T-helper 17 cell (primary cell): ENCODE results near the gene TCTN1. TPM values are rescaled to one million over a fixed set of nuclear protein-coding genes. Genes with fewer than 3 reads are reported as not detected.

Source experiments
- ATAC-seq: fragments of 150-1000 bp; cut with Tn5 transposase; 2 replicates; pipeline ENCODE4 v1.10.0; 2021; ENCODE audit warnings: mild to moderate bottlenecking, moderate library complexity
- DNase-seq, 3 donors: peaks; one replicate each; pipeline versions ENCODE4 v3.0.0 to v3.0.0-alpha.2; 2020 to 2021
- H3K9me3 ChIP-seq: one replicate; pipeline ENCODE4 v1.7.0; 2013; ENCODE audit warnings: low read length, mild to moderate bottlenecking; ENCODE audit not compliant: control insufficient read depth, poor library complexity, severe bottlenecking
- H3K27ac Mint-ChIP-seq: one replicate; pipeline ENCODE4 v1.8.0; 2022; ENCODE audit warnings: mild to moderate bottlenecking, moderate library complexity, mixed read lengths
- H3K27me3 Mint-ChIP-seq: one replicate; pipeline ENCODE4 v1.8.0; 2022; ENCODE audit warnings: mixed read lengths
- H3K36me3 Mint-ChIP-seq: one replicate; pipeline ENCODE4 v1.8.0; 2022; ENCODE audit warnings: low read depth, mixed read lengths
- H3K4me1 Mint-ChIP-seq: one replicate; pipeline ENCODE4 v1.8.0; 2022; ENCODE audit warnings: mild to moderate bottlenecking, mixed read lengths
- H3K4me3 Mint-ChIP-seq: one replicate; pipeline ENCODE4 v1.8.0; 2022; ENCODE audit warnings: mild to moderate bottlenecking, moderate library complexity, mixed read lengths
- total RNA-seq, 4 donors: library from RNA in 2 of 4; stranded (reverse) in 2 of 4; gene quantifications; one replicate each; pipeline ENCODE4 v1.2.3 and lab custom pipeline; 2022 to 2026

TCTN1 gene
- total RNA-seq, 2 donors from 2014 or later: 5.0 to 8.5 TPM

DNA sequence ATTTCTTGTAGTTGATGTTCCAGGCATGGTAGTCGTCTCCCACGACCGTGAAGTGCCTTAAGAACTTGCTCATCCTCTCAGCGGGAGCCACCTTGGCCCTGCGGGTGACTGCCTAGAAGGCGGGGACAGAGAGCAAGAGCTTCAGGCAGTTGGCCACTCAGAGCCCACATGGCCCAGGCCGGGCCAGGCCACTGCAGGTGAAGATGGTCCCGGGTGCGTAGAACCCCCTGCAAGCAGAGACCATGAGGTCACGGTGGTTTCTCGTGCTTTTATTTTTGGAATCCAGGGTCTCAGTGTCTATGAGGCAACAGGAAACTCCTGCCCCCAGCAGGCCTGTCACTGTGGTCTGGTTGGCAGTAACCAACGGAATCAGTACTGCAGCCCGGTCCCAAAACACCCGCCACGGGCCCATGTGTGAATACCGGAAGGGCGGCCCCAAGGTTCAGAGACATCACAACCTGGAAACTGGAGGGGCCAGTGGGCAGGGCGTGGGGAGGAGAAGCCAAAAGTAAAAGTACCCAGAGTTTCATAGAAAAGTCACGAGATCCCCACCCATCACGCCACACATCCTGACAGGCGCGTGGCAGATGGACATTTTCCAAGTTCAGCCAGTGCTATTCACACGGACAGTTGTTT, 47.5 kb downstream of the TCTN1 start:
- Mint-ChIP-seq H3K4me1 (no peaks in the 10 kb centered on the region), H3K27me3 (peaks cover 22% of the 10 kb centered on the region), H3K36me3 (peaks cover 2% of the 10 kb centered on the region), H3K27ac (peak overlapping the region; percentile 57), H3K4me3 (peak overlapping the region; percentile 63)
- peak; percentile 71 for ATAC-seq
- DNase-seq: no peak
- H3K9me3 ChIP-seq: no peaks in the 10 kb centered on the region

DNA sequence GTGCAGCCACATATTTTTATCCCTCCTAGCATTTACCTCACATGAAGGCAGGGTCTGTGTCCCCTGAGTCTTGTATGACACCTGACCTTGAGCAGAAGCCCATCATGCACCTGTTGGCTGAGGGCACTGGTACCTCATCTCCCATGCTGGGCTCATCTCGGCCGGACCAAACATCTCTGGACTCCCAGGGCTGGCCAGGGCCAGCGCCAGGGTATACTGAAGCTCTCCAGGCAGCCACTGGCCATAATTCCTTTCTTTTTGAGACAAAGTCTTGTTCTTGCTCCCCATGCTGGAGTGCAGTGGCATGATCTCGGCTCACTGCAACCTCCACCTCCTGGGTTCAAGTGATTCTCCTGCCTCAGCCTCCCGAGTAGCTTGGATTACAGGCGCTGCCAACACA, 53.0 kb downstream of the TCTN1 start:
- peaks cover 21% of the 10 kb centered on the region for H3K4me1 Mint-ChIP-seq
- no peaks in the 10 kb centered on the region for H3K9me3 ChIP-seq
- H3K27ac Mint-ChIP-seq: peak overlapping the region; percentile 24
- peaks cover 3% of the 10 kb centered on the region for H3K36me3 Mint-ChIP-seq
- no peak for ATAC-seq
- H3K4me3 Mint-ChIP-seq: no peak overlapping the region
- H3K27me3 Mint-ChIP-seq: peaks cover 3% of the 10 kb centered on the region
- no peak for DNase-seq

DNA sequence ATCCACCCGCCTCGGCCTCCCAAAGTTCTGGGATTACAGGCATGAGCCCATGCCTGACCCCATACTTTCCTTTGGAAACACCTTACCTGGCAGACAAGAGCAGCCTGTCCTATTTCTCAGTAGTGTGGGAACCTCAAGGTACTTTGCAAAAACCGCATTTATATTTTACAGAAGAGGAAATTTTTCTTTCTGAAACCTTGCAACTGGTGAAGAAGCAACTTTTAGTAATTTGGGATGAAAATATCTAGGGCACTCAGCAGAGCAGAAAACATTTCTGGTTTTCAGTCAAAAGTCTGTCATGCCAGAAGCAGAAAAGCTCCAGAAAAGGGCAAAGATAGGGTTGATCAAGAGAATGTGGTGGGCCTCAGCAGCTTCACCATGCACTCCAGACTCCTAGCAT, 53.7 kb downstream of the TCTN1 start:
- H3K4me3 Mint-ChIP-seq: no peak overlapping the region
- no peak for ATAC-seq

DNA sequence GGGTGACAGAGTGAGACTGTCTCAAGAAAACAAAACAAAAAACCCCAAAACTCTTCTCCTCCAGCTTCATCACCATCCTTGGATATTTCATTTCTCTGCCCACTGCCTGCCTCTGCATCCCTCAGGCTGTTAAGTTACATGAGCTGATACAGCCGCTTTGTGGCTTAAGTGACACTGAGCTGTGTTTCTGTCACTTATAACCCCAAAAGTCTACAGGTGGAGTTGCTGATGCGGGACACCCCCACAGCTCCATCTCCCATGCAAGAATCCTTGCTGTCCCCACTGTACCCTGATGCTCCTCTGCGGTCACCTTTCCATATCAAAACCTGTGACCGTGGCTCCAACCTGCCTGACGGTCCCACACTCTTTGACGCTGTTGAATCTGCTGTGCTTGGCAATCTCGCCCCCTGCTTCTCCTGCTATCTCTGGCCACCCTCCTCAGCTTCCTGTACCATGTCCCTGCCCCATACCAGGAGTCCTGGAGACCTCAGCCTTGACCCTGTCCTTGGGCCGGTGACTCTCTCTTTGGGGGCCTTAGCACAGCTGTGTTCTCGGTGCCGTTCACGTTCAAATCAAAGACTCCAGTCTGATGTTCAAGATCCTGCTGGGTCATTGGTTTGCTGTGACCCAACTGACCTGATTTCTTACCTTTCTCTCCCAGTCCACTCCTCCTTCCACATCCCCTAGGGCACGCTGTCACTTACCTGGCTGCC, 54.7 kb downstream of the TCTN1 start:
- Mint-ChIP-seq H3K27ac (peak overlapping the region; percentile 66), H3K27me3 (no peaks in the 10 kb centered on the region), H3K4me3 (no peak overlapping the region), H3K36me3 (peaks cover 3% of the 10 kb centered on the region), H3K4me1 (peaks cover 21% of the 10 kb centered on the region)
- no peak for DNase-seq
- ATAC-seq: no peak
- no peaks in the 10 kb centered on the region for H3K9me3 ChIP-seq

More for the DNA sequence above, 53.7 kb downstream of the TCTN1 start:
- Mint-ChIP-seq H3K27me3 (no peaks in the 10 kb centered on the region), H3K36me3 (peaks cover 3% of the 10 kb centered on the region), H3K4me1 (peaks cover 21% of the 10 kb centered on the region), H3K27ac (peak overlapping the region; percentile 24)
- no peaks in the 10 kb centered on the region for H3K9me3 ChIP-seq
- no peak for DNase-seq

DNA sequence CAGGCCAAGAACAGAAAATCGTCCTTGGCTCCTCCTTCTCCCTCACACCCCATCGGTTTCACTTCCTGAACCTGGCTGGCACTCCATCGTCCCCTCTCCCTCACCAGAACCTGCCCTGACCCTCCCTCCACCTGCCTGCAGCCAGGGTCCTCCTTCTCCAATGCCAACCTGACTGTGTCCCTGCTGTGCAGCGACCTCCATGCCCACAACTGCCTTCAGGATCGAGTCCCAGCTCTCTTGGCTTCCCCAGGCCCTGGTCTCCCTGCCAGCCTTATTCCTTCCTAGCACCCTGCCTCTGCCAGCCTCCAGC, 55.2 kb downstream of the TCTN1 start:
- peak; percentile 42 for ATAC-seq

DNA sequence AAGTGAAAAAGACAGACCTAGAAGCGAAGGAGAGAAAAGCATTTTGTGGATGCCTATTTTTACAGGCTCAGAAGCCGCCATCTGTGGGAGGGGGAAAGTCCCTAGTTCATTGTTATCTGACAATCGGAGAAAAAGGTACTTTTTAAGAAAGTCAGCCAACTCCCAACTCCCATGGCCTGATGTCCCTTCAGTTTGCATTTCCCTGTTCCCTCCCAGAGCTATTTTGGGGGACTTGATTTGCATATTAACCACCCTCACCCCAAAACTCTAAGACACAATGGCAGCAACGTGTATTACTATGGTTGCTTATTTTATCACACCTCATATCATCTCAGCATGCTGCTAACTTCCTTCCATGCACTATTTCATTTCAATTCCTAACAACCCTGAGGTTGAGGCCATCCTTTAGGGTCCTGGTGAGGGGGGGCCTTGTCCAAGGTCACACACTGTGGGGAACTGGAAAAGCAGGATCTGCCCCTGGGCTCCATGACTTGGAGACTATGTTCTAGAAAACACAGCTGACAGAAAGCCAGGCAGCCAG, 56.3 kb downstream of the TCTN1 start:
- H3K9me3 ChIP-seq: no peaks in the 10 kb centered on the region
- Mint-ChIP-seq H3K36me3 (peaks cover 3% of the 10 kb centered on the region), H3K27me3 (no peaks in the 10 kb centered on the region), H3K4me3 (no peak overlapping the region), H3K27ac (peak overlapping the region; percentile 66), H3K4me1 (peaks cover 21% of the 10 kb centered on the region)
- DNase-seq: no peak
- ATAC-seq: peak; percentile 90

More for the DNA sequence above, 55.2 kb downstream of the TCTN1 start:
- H3K9me3 ChIP-seq: no peaks in the 10 kb centered on the region
- Mint-ChIP-seq H3K27ac (peak overlapping the region; percentile 66), H3K36me3 (peaks cover 3% of the 10 kb centered on the region), H3K4me3 (no peak overlapping the region), H3K4me1 (peaks cover 21% of the 10 kb centered on the region), H3K27me3 (no peaks in the 10 kb centered on the region)
- DNase-seq: no peak

DNA sequence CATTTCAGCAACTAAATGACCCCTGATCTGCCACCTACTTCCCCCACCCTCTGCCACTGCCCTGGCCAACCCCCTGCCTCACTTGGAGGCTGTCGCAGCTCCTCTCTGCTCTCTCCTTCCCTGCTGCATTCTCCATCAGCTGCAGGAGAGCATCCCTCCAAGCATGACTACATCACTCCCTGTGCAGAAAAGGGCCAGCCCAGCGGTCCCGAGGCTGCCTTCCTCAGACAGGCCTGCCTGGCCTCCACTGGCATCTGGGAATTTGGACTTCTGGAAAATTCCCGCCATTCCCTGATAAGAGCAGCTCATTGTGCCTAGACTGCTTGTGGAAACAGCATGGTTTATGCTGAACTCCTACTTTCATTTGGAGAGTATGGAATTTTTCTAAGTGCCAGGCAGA, 62.2 kb downstream of the TCTN1 start:
- DNase-seq: no peak
- peaks cover 12% of the 10 kb centered on the region for H3K4me1 Mint-ChIP-seq
- peaks cover 3% of the 10 kb centered on the region for H3K36me3 Mint-ChIP-seq
- no peak for ATAC-seq
- no peak overlapping the region for H3K4me3 Mint-ChIP-seq
- no peak overlapping the region for H3K27ac Mint-ChIP-seq
- H3K27me3 Mint-ChIP-seq: no peaks in the 10 kb centered on the region
- no peaks in the 10 kb centered on the region for H3K9me3 ChIP-seq

DNA sequence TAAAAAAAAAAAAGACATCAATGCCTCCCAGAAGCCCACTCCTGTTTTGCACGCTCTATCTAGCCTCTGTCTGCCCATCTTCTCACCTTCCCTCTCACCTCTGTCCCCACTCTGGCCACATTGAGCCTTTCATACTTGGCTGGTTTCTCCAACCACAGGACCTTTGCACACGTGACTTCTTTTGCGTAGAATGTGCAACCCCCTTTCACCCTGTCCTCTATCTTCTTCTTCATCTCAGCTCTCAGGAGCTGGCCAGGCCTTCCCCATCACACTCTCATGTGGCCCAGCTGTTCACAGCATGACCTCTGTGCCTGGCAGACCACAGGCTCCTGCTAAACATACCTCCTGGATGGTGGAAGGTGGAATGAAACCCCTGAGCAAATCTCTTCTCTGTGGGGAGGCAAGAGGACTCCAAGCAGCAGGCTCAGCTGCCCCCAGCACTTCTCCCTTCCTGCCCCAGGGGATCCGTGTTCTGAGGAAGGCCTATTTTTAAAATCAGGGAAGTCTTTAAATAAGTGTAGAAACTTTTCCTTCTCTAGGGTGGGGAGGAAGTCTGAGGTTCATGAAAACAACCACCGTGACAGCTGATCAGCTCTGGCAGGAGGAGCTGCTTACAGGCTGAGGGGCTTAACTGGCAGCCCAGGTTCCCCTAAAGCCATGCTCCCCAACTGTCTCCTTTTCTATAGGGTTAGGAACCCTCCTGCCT, 63.4 kb downstream of the TCTN1 start:
- Mint-ChIP-seq H3K27me3 (no peaks in the 10 kb centered on the region), H3K4me1 (peaks cover 15% of the 10 kb centered on the region), H3K27ac (peak overlapping the region; percentile 94), H3K36me3 (peaks cover 6% of the 10 kb centered on the region), H3K4me3 (peak overlapping the region; percentile 83)
- peak; percentile 63 for ATAC-seq
- DNase-seq: no peak
- no peaks in the 10 kb centered on the region for H3K9me3 ChIP-seq

DNA sequence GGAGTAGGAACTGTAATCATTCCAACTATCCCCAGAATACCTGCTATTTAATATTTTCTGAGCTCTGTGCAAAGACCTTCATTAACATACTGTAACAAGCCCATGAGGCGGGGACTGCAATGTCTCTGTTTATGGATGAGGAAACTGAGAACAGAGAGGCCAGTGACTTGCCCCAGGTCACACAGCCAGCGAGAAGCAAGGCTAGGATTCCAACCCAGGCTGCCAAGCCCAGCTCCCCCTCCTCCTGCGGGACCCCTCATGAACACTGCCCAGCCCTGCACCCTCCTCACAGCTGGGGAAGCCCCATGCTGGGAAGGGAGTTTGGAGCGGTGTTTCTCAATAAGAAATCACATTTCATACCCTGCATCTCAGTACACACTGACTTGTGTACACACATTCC, 64.1 kb downstream of the TCTN1 start:
- H3K9me3 ChIP-seq: no peaks in the 10 kb centered on the region
- peak overlapping the region; percentile 83 for H3K4me3 Mint-ChIP-seq
- ATAC-seq: no peak
- H3K27me3 Mint-ChIP-seq: no peaks in the 10 kb centered on the region
- H3K36me3 Mint-ChIP-seq: peaks cover 6% of the 10 kb centered on the region
- H3K4me1 Mint-ChIP-seq: peaks cover 15% of the 10 kb centered on the region
- no peak for DNase-seq
- peak overlapping the region; percentile 94 for H3K27ac Mint-ChIP-seq

DNA sequence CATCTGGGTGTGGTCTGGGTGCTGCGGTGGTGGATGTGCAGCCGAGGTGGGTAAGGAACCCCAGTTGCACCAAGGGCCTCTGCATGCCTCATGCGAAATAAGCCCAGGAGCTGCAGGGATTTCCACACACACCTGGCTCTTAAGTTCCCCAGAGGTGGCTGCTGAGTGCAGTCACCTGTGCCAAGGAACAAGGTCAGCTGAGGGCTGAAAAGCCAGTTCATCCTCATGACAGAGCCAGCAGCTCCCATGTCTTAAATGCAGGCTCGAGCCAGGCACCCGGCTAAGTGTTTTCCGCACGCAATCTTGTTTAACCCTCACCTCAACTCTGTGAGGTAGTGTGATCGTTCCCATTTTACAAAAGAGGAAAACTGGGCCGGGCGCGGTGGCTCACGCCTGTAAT, 65.3 kb downstream of the TCTN1 start:
- Mint-ChIP-seq H3K4me1 (peaks cover 15% of the 10 kb centered on the region), H3K27ac (no peak overlapping the region), H3K27me3 (no peaks in the 10 kb centered on the region), H3K4me3 (no peak overlapping the region), H3K36me3 (peaks cover 8% of the 10 kb centered on the region)
- ATAC-seq (no peak), DNase-seq (no peak)
- no peaks in the 10 kb centered on the region for H3K9me3 ChIP-seq

DNA sequence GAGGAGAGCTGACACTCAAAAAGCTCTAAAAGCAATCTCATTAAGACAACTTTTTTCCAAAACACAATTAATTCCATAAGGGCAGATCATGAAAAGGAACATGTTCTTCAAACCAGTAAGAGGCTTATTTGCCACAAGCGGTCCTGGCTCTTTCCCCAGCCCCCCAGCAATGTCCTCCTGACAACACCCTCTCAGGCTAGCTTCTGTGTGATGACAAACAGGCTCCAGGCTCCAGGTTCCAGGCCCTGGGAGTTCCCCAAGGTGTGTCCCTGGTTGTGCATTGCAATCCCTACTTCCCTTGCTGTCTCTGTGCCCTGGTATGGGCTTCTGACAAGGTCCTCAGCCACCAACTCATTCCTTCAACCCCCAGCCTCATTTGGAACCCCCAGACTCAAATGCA, 66.1 kb downstream of the TCTN1 start:
- no peak overlapping the region for H3K4me3 Mint-ChIP-seq
- no peak overlapping the region for H3K27ac Mint-ChIP-seq
- no peak for DNase-seq
- H3K4me1 Mint-ChIP-seq: peaks cover 15% of the 10 kb centered on the region
- ATAC-seq: no peak
- no peaks in the 10 kb centered on the region for H3K9me3 ChIP-seq
- H3K27me3 Mint-ChIP-seq: no peaks in the 10 kb centered on the region
- H3K36me3 Mint-ChIP-seq: peaks cover 8% of the 10 kb centered on the region

DNA sequence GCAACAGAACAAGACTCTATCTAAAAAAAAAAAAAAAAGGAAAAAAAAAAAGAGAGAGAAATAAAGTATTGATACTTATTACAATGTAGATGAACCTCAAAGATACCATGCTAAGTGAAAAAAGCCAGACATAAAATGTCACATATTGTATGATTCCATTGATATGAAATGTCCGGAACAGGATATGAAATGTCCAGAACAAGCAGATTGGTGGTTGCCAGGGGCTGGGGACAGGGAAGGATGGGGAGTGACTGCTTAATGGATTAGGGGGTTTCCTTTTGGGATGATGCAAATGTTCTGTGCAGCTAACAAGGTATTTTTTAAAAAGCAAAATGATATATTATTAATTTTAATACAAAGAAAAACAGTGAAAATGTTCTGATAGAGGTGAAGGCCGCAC, 70.0 kb downstream of the TCTN1 start:
- no peak overlapping the region for H3K27ac Mint-ChIP-seq
- no peak for DNase-seq
- H3K9me3 ChIP-seq: no peaks in the 10 kb centered on the region
- H3K4me3 Mint-ChIP-seq: no peak overlapping the region
- peaks cover 12% of the 10 kb centered on the region for H3K4me1 Mint-ChIP-seq
- H3K27me3 Mint-ChIP-seq: peaks cover 8% of the 10 kb centered on the region
- H3K36me3 Mint-ChIP-seq: peaks cover 12% of the 10 kb centered on the region
- ATAC-seq: no peak

DNA sequence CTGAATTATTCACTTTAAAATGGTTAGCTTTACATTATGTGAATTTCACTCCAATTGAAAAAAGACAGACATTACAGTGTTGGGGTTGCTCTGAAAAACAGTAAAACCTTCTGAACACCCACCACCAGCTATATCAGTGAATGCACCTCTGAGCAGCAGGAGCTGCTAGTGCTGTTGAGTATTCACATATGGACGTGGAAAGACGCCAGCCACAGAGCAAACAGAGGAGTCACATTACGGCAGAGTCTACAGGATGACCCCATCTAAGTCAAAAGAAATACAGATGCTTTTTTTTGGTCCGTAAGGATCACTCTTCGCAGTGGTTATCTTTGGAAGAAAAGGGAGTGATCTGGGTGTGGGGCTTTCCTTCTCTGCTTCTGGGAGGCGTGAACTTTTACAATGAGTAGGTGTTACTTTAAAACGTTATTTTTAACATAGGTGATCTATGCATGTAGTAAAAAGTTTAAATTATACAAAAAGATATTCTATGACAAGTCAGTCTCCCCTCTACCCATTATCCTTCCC, 70.4 kb downstream of the TCTN1 start:
- no peak overlapping the region for H3K27ac Mint-ChIP-seq
- peaks cover 13% of the 10 kb centered on the region for H3K4me1 Mint-ChIP-seq
- H3K4me3 Mint-ChIP-seq: no peak overlapping the region
- DNase-seq (no peak), ATAC-seq (no peak)
- H3K27me3 Mint-ChIP-seq: peaks cover 8% of the 10 kb centered on the region
- H3K9me3 ChIP-seq: no peaks in the 10 kb centered on the region
- peaks cover 12% of the 10 kb centered on the region for H3K36me3 Mint-ChIP-seq
